GM19324 (cell line): Measurements from ENCODE around the gene DNAAF2.
"Not testable (repeated sequence)": the region's sequence is repeated elsewhere in the genome, so short reads cannot be mapped to it uniquely, and the experiment has no call there.

Experiments used
- ATAC-seq: cut with Tn5 transposase; IDR thresholded peaks from one replicate; pipeline ENCODE4 v1.9.1; 2021; ENCODE audit warnings: mild to moderate bottlenecking, moderate library complexity; ENCODE audit not compliant: unreplicated experiment, low FRiP score

Gene DNAAF2

GRCh38 chr14:49584981-49585640 is 49.9 kb downstream of the DNAAF2 start:
- ATAC-seq = not testable (repeated sequence)

GRCh38 chr14:49584058-49584457 is 51.0 kb downstream of the DNAAF2 start:
- ATAC-seq = no peak

GRCh38 chr14:49583629-49584028 is 51.4 kb downstream of the DNAAF2 start:
- no peak for ATAC-seq

GRCh38 chr14:49582113-49582977 is 52.7 kb downstream of the DNAAF2 start:
- no peak for ATAC-seq

GRCh38 chr14:49581209-49582112 is 53.6 kb downstream of the DNAAF2 start:
- no peak for ATAC-seq

GRCh38 chr14:49579841-49580240 is 55.2 kb downstream of the DNAAF2 start:
- ATAC-seq = no peak

GRCh38 chr14:49578141-49578540 is 56.9 kb downstream of the DNAAF2 start:
- ATAC-seq = no peak
